ENCODE results near the gene CCDC149.

- TF ChIP-seq POLR2A (IDR thresholded peaks at IDR 0.05; ENCODE audit: low read length) (no peak), GATA1 (IDR thresholded peaks at IDR 0.05; ENCODE audit: low read depth, low read length) (no peak)
Observed at GRCh38 chr4:24924309-24924781, 11.5 kb upstream of the CCDC149 start.
